ENCODE results near the gene ATP9B. TPM values are rescaled to one million over a fixed set of nuclear protein-coding genes. Genes with fewer than 3 reads are reported as not detected.

The ATP9B gene
- total RNA-seq, 1 donor from 2014 or later = 27.3 TPM

DNA sequence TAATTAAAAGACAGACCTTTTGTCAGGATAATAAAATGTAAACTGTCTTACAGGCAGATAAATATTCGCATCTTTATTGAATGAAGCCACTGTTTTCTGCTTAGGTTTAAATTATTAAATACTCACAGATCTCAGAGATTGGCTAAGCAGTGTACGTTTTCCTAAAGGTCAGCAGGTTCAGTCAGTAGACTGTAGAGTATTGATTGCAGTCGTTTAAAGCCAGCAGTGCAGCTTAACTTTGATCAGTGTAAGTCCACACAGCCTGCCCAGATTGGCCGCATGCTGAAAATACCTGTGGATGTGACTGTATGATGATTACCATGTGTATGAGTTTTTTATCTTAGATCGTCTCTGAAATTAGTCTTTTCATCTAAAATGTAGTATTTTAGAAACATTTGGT, 42.3 kb downstream of the ATP9B start:
- H3K36me3 Mint-ChIP-seq (ENCODE audit: unreplicated experiment) = peaks cover 10% of the 10 kb centered on the region
- no peaks in the 10 kb centered on the region for H3K4me1 Mint-ChIP-seq (ENCODE audit: unreplicated experiment)
- H3K4me3 Mint-ChIP-seq (ENCODE audit: unreplicated experiment) = no peak overlapping the region
- H3K27ac Mint-ChIP-seq (ENCODE audit: unreplicated experiment) = no peak overlapping the region
- TF ChIP-seq, protein P1, sequence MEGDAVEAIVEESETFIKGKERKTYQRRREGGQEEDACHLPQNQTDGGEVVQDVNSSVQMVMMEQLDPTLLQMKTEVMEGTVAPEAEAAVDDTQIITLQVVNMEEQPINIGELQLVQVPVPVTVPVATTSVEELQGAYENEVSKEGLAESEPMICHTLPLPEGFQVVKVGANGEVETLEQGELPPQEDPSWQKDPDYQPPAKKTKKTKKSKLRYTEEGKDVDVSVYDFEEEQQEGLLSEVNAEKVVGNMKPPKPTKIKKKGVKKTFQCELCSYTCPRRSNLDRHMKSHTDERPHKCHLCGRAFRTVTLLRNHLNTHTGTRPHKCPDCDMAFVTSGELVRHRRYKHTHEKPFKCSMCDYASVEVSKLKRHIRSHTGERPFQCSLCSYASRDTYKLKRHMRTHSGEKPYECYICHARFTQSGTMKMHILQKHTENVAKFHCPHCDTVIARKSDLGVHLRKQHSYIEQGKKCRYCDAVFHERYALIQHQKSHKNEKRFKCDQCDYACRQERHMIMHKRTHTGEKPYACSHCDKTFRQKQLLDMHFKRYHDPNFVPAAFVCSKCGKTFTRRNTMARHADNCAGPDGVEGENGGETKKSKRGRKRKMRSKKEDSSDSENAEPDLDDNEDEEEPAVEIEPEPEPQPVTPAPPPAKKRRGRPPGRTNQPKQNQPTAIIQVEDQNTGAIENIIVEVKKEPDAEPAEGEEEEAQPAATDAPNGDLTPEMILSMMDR (IDR thresholded peaks at IDR 0.05) = no peak
- no peaks in the 10 kb centered on the region for H3K9me3 Mint-ChIP-seq (ENCODE audit: unreplicated experiment)
- no peak for DNase-seq (ENCODE audit: extremely low spot score, unreplicated experiment)
- no peaks in the 10 kb centered on the region for H3K27me3 Mint-ChIP-seq (ENCODE audit: unreplicated experiment)

DNA sequence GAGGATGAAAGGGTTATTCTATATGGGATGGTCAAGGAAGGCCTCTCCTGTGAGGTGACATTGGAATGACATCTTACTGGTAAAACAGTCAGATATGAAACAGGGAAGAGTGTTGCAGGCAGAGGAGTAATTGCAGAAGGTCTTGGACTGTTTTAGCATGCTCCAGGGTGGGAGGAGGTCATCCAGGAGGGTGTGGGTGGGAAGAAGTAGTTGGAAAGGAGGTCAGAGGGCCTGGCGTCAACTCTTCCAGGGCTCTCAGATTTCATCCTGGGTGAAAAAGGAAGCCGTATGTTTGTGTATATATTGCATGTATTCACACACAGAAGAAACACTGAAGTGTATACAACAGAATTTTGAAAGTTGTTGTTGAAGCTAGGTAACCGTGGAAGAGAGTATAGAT, 48.2 kb downstream of the ATP9B start:
- Mint-ChIP-seq H3K4me1 (ENCODE audit: unreplicated experiment) (peaks cover 4% of the 10 kb centered on the region), H3K36me3 (ENCODE audit: unreplicated experiment) (peaks cover 10% of the 10 kb centered on the region)
- no peak for DNase-seq (ENCODE audit: extremely low spot score, unreplicated experiment)

DNA sequence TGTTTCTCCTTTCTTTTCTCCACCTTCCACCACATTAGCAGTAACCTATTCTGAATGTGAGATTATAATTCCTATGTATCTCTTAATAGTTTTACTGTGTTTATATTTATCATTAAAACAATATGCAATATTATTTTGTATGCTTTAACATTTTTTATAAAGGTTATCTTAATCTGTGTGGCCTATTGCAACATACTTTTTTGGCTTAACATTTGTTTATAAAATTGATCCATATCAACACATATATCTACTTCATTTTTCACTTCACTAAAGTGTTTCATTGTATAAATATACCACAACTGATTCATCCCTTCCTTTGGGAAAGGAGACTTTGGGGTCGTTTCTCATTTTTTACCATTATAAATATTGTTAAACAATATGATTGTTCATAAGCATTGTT, 48.6 kb downstream of the ATP9B start:
- Mint-ChIP-seq H3K4me3 (ENCODE audit: unreplicated experiment) (no peak overlapping the region), H3K36me3 (ENCODE audit: unreplicated experiment) (peaks cover 10% of the 10 kb centered on the region), H3K4me1 (ENCODE audit: unreplicated experiment) (peaks cover 4% of the 10 kb centered on the region), H3K27ac (ENCODE audit: unreplicated experiment) (no peak overlapping the region), H3K9me3 (ENCODE audit: unreplicated experiment) (no peaks in the 10 kb centered on the region), H3K27me3 (ENCODE audit: unreplicated experiment) (no peaks in the 10 kb centered on the region)
- TF ChIP-seq, protein P1 (IDR thresholded peaks at IDR 0.05) = no peak
- DNase-seq (ENCODE audit: extremely low spot score, unreplicated experiment) = no peak

More for the DNA sequence above, 48.2 kb downstream of the ATP9B start:
- Mint-ChIP-seq H3K9me3 (ENCODE audit: unreplicated experiment) (no peaks in the 10 kb centered on the region), H3K27ac (ENCODE audit: unreplicated experiment) (no peak overlapping the region), H3K27me3 (ENCODE audit: unreplicated experiment) (no peaks in the 10 kb centered on the region), H3K4me3 (ENCODE audit: unreplicated experiment) (no peak overlapping the region)
- TF ChIP-seq, protein P1 (IDR thresholded peaks at IDR 0.05) = no peak

DNA sequence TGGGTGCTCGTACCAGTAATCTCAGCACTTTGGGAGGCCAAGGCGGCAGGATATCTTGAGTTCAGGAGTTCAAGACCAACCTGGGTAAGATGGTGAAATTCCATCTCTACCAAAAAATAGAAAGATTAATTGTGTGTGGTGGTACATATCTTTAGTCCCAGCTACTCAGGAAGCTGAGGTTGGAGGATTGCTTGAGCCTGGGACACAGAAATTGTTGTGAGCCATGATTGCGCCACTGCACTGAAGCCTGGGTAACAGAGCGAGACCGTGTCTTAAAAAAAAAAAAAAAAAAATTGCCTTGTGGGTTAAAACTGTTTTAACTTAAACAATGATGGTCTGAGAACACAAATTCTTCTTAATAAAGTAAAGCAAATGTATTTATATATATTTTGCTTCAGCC, 49.6 kb downstream of the ATP9B start:
- Mint-ChIP-seq H3K4me1 (ENCODE audit: unreplicated experiment) (peaks cover 4% of the 10 kb centered on the region), H3K27ac (ENCODE audit: unreplicated experiment) (no peak overlapping the region), H3K9me3 (ENCODE audit: unreplicated experiment) (no peaks in the 10 kb centered on the region), H3K27me3 (ENCODE audit: unreplicated experiment) (no peaks in the 10 kb centered on the region), H3K4me3 (ENCODE audit: unreplicated experiment) (no peak overlapping the region), H3K36me3 (ENCODE audit: unreplicated experiment) (peaks cover 13% of the 10 kb centered on the region)
- TF ChIP-seq, protein P1 (IDR thresholded peaks at IDR 0.05) = no peak
- no peak for DNase-seq (ENCODE audit: extremely low spot score, unreplicated experiment)

DNA sequence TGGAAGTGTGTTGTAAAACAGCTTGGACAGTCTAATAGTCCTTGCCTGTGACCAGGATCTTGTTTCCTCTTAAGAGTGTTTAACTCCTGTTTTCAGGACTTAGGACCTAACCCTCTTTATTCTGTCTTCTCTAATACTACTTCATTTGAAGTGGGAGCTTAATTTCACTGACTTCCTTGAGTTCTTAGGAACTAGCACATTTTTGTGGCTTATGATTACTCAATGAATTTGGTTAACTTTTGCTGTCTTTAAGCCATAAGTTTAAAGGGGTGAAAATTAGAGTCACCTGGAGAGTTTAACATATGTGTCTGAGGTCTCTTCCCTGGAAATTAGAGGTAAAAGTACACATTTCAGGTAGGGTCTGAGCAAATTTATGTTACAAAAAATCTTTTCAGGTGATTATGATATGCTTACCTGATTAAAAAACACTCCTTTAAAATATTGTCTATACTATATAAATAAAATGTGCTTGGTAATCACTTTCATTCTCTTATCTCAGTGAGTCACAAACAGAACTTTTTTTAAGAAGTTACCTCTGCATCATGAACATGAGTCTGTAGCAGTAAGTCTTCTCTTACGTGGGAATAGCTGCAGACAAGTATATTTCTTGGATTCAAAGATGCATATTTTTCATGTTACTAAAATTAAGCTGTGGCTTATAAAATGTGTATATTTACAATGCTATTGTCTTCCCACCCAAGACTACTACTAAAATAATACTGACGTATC, 52.7 kb downstream of the ATP9B start:
- no peak for DNase-seq (ENCODE audit: extremely low spot score, unreplicated experiment)
- H3K4me3 Mint-ChIP-seq (ENCODE audit: unreplicated experiment) = no peak overlapping the region
- H3K9me3 Mint-ChIP-seq (ENCODE audit: unreplicated experiment) = no peaks in the 10 kb centered on the region
- no peak overlapping the region for H3K27ac Mint-ChIP-seq (ENCODE audit: unreplicated experiment)
- TF ChIP-seq, protein P1 (IDR thresholded peaks at IDR 0.05) = no peak
- H3K27me3 Mint-ChIP-seq (ENCODE audit: unreplicated experiment) = no peaks in the 10 kb centered on the region
- peaks cover 4% of the 10 kb centered on the region for H3K4me1 Mint-ChIP-seq (ENCODE audit: unreplicated experiment)
- H3K36me3 Mint-ChIP-seq (ENCODE audit: unreplicated experiment) = peaks cover 10% of the 10 kb centered on the region
